Measurements from ENCODE around the gene HVCN1.

Gene HVCN1

GRCh38 chr12:110698171-110698902, 9.4 kb upstream of the HVCN1 start:
- H3K27ac ChIP-seq (ENCODE audit: low read depth, low read length, poor library complexity, severe bottlenecking): peak overlapping the region; percentile 72
- peaks cover 24% of the 10 kb centered on the region for H3K4me1 ChIP-seq (ENCODE audit: insufficient read depth, low read length, severe bottlenecking)
- H3K79me2 ChIP-seq (ENCODE audit: insufficient read depth, low read length): no peaks in the 10 kb centered on the region
- TF ChIP-seq EZH2 (IDR thresholded peaks at IDR 0.05; ENCODE audit: borderline replicate concordance, low read length) (no peak), CTCF (IDR thresholded peaks at IDR 0.05; ENCODE audit: low read length) (peak; percentile 65)
- no peaks in the 10 kb centered on the region for H3F3A ChIP-seq (ENCODE audit: insufficient read depth, low read length)
- H3K4me2 ChIP-seq (ENCODE audit: low read length): peak overlapping the region; percentile 34; the same call in 1 of the 2 replicates
- H3K4me3 ChIP-seq (ENCODE audit: low read depth, low read length, poor library complexity, severe bottlenecking): no peak overlapping the region
- no peaks in the 10 kb centered on the region for H3K9me2 ChIP-seq (ENCODE audit: low read depth, low read length)
- no peaks in the 10 kb centered on the region for H3K27me3 ChIP-seq (ENCODE audit: insufficient read depth, low read length)
- H4K20me1 ChIP-seq (ENCODE audit: insufficient read depth, low read length): no peaks in the 10 kb centered on the region
- H3K36me3 ChIP-seq (ENCODE audit: insufficient read depth, low read length): no peaks in the 10 kb centered on the region
- H2AFZ ChIP-seq (ENCODE audit: low read length): no peak overlapping the region
- H3K9ac ChIP-seq (ENCODE audit: low read length): peak overlapping the region; percentile 47; the same call in 1 of the 2 replicates
- no peaks in the 10 kb centered on the region for H3K9me3 ChIP-seq (ENCODE audit: low read length)

GRCh38 chr12:110697236-110697635, 8.3 kb upstream of the HVCN1 start:
- H3K9me2 ChIP-seq (ENCODE audit: low read depth, low read length): no peaks in the 10 kb centered on the region
- no peak overlapping the region for H3K9ac ChIP-seq (ENCODE audit: low read length)
- H2AFZ ChIP-seq (ENCODE audit: low read length): no peak overlapping the region
- H3K4me3 ChIP-seq (ENCODE audit: low read depth, low read length, poor library complexity, severe bottlenecking): no peak overlapping the region
- H3K9me3 ChIP-seq (ENCODE audit: low read length): no peaks in the 10 kb centered on the region
- TF ChIP-seq CTCF (IDR thresholded peaks at IDR 0.05; ENCODE audit: low read length) (no peak), EZH2 (IDR thresholded peaks at IDR 0.05; ENCODE audit: borderline replicate concordance, low read length) (no peak)
- no peaks in the 10 kb centered on the region for H3K79me2 ChIP-seq (ENCODE audit: insufficient read depth, low read length)
- H4K20me1 ChIP-seq (ENCODE audit: insufficient read depth, low read length): no peaks in the 10 kb centered on the region
- H3K4me1 ChIP-seq (ENCODE audit: insufficient read depth, low read length, severe bottlenecking): peaks cover 28% of the 10 kb centered on the region
- no peaks in the 10 kb centered on the region for H3K36me3 ChIP-seq (ENCODE audit: insufficient read depth, low read length)
- H3K27ac ChIP-seq (ENCODE audit: low read depth, low read length, poor library complexity, severe bottlenecking): peak overlapping the region; percentile 32
- H3F3A ChIP-seq (ENCODE audit: insufficient read depth, low read length): no peaks in the 10 kb centered on the region
- H3K27me3 ChIP-seq (ENCODE audit: insufficient read depth, low read length): no peaks in the 10 kb centered on the region
- no peak overlapping the region for H3K4me2 ChIP-seq (ENCODE audit: low read length)

GRCh38 chr12:110696283-110696682, 7.4 kb upstream of the HVCN1 start:
- H3F3A ChIP-seq (ENCODE audit: insufficient read depth, low read length): no peaks in the 10 kb centered on the region
- peaks cover 28% of the 10 kb centered on the region for H3K4me1 ChIP-seq (ENCODE audit: insufficient read depth, low read length, severe bottlenecking)
- H3K9me2 ChIP-seq (ENCODE audit: low read depth, low read length): no peaks in the 10 kb centered on the region
- no peak overlapping the region for H3K4me3 ChIP-seq (ENCODE audit: low read depth, low read length, poor library complexity, severe bottlenecking)
- H3K27me3 ChIP-seq (ENCODE audit: insufficient read depth, low read length): no peaks in the 10 kb centered on the region
- no peaks in the 10 kb centered on the region for H3K79me2 ChIP-seq (ENCODE audit: insufficient read depth, low read length)
- no peaks in the 10 kb centered on the region for H4K20me1 ChIP-seq (ENCODE audit: insufficient read depth, low read length)
- no peaks in the 10 kb centered on the region for H3K9me3 ChIP-seq (ENCODE audit: low read length)
- H3K9ac ChIP-seq (ENCODE audit: low read length): no peak overlapping the region
- no peak overlapping the region for H3K4me2 ChIP-seq (ENCODE audit: low read length)
- no peak overlapping the region for H3K27ac ChIP-seq (ENCODE audit: low read depth, low read length, poor library complexity, severe bottlenecking)
- H3K36me3 ChIP-seq (ENCODE audit: insufficient read depth, low read length): no peaks in the 10 kb centered on the region
- H2AFZ ChIP-seq (ENCODE audit: low read length): no peak overlapping the region
- TF ChIP-seq CTCF (IDR thresholded peaks at IDR 0.05; ENCODE audit: low read length) (no peak), EZH2 (IDR thresholded peaks at IDR 0.05; ENCODE audit: borderline replicate concordance, low read length) (no peak)
